IMR-90 (cell line): ENCODE data around the gene TBPL2. TPM values are rescaled to one million over a fixed set of nuclear protein-coding genes. Genes with fewer than 3 reads are reported as not detected.

Source experiments
- ATAC-seq: fragments of 200-7000 bp; cut with Tn5 transposase; 2 replicates; pipeline ENCODE4 v1.9.1; 2020; ENCODE audit warnings: low read depth, mild to moderate bottlenecking, moderate library complexity
- BruUV-seq: library from RNA; stranded (reverse); fragments of 400-500 nt; replicated peaks from 2 replicates; lab custom pipeline; 2021; lab: Mats Ljungman, UMichigan
- CTCF ChIA-PET: fragments of 300-600 bp; formaldehyde crosslinking; extraction: SDS; loops from one replicate; lab custom pipeline; 2021; ENCODE audit warnings: antibody characterized with exemption; lab: Yijun Ruan, JAX
- POLR2A ChIA-PET: fragments of 300-600 bp; sonication (Branson Sonifier 250); formaldehyde crosslinking; loops from one replicate; lab custom pipeline; 2022; ENCODE audit warnings: antibody characterized with exemption; ENCODE audit not compliant: unreplicated experiment; lab: Charles Lee
- DNase-seq: peaks from one replicate; pipeline ENCODE4 v3.0.0; 2013
- H2AFZ ChIP-seq: replicated peaks from 2 replicates; pipeline ENCODE3; 2013; ENCODE audit warnings: low read length, mild to moderate bottlenecking; ENCODE audit not compliant: poor library complexity
- H2AK5ac ChIP-seq: 2 replicates; pipeline ENCODE4 v1.6.1; 2013; ENCODE audit warnings: low read depth, low read length, inconsistent platforms
- H2AK9ac ChIP-seq: replicated peaks from 2 replicates; pipeline ENCODE3; 2013; ENCODE audit warnings: mild to moderate bottlenecking, low read depth, low read length, moderate library complexity; ENCODE audit not compliant: poor library complexity
- H2BK120ac ChIP-seq: 2 replicates; pipeline ENCODE4 v1.6.1; 2013; ENCODE audit warnings: low read depth, low read length, inconsistent platforms
- H2BK15ac ChIP-seq: 3 replicates; pipeline ENCODE4 v1.6.1; 2013; ENCODE audit warnings: low read depth, low read length, inconsistent platforms
- H2BK20ac ChIP-seq: 2 replicates; pipeline ENCODE4 v1.6.1; 2013; ENCODE audit warnings: low read depth, mild to moderate bottlenecking, inconsistent platforms, low read length, moderate library complexity
- H2BK5ac ChIP-seq: 2 replicates; pipeline ENCODE4 v1.6.1; 2013; ENCODE audit warnings: mild to moderate bottlenecking, low read depth, low read length, inconsistent platforms; ENCODE audit not compliant: poor library complexity, severe bottlenecking
- H3K14ac ChIP-seq: replicated peaks from 2 replicates; pipeline ENCODE4 v1.6.1; 2013; ENCODE audit warnings: low read depth, low read length, inconsistent platforms
- H3K18ac ChIP-seq: 2 replicates; pipeline ENCODE4 v1.6.1; 2013; ENCODE audit warnings: low read depth, low read length, control low read depth
- H3K23ac ChIP-seq: 2 replicates; pipeline ENCODE4 v1.6.1; 2013; ENCODE audit warnings: low read depth, low read length, inconsistent platforms
- H3K27ac ChIP-seq: 2 replicates; pipeline ENCODE4 v1.5.1; 2013; ENCODE audit warnings: mild to moderate bottlenecking, control low read depth, low read length; ENCODE audit not compliant: insufficient read depth
- H3K27me3 ChIP-seq: 2 replicates; pipeline ENCODE4 v1.6.1; 2013; ENCODE audit warnings: low read length; ENCODE audit not compliant: control insufficient read depth, insufficient read depth
- H3K36me3 ChIP-seq: 2 replicates; pipeline ENCODE4 v1.6.1; 2013; ENCODE audit warnings: low read length, mixed read lengths; ENCODE audit not compliant: control insufficient read depth, insufficient read depth
- H3K4ac ChIP-seq: 2 replicates; pipeline ENCODE4 v1.6.1; 2013; ENCODE audit warnings: low read depth, low read length, inconsistent platforms
- H3K4me1 ChIP-seq: 2 replicates; pipeline ENCODE4 v1.6.1; 2013; ENCODE audit warnings: low read length, mixed read lengths; ENCODE audit not compliant: control insufficient read depth, insufficient read depth
- H3K4me2 ChIP-seq: 2 replicates; pipeline ENCODE4 v1.6.1; 2013; ENCODE audit warnings: low read depth, mild to moderate bottlenecking, control low read depth, low read length, moderate library complexity
- H3K4me3 ChIP-seq: 2 replicates; pipeline ENCODE4 v1.5.1; 2013; ENCODE audit warnings: low read depth, mild to moderate bottlenecking, control low read depth, low read length, moderate library complexity; ENCODE audit not compliant: insufficient read depth
- H3K56ac ChIP-seq: 2 replicates; pipeline ENCODE4 v1.6.1; 2013; ENCODE audit warnings: low read length, inconsistent platforms; ENCODE audit not compliant: insufficient read depth; ENCODE audit errors: extremely low read depth
- H3K79me1 ChIP-seq, 2 experiments: 2 replicates each; pipeline ENCODE4 v1.6.1; 2013; ENCODE audit warnings: low read length in 2 of 2, inconsistent platforms in 1 of 2, low read depth in 1 of 2
- H3K9ac ChIP-seq: 2 replicates; pipeline ENCODE4 v1.6.1; 2013; ENCODE audit warnings: low read depth, low read length, control low read depth
- H3K9me1 ChIP-seq: 2 replicates; pipeline ENCODE4 v1.6.1; 2013; ENCODE audit warnings: low read length, inconsistent platforms; ENCODE audit not compliant: insufficient read depth
- H3K9me3 ChIP-seq: 2 replicates; pipeline ENCODE4 v1.6.1; 2013; ENCODE audit warnings: low read length; ENCODE audit not compliant: control insufficient read depth, insufficient read depth
- H4K20me1 ChIP-seq: 2 replicates; pipeline ENCODE4 v1.6.1; 2013; ENCODE audit warnings: low read length, inconsistent platforms; ENCODE audit not compliant: insufficient read depth
- H4K5ac ChIP-seq: 2 replicates; pipeline ENCODE4 v1.6.1; 2013; ENCODE audit warnings: mild to moderate bottlenecking, low read depth, low read length, control low read depth
- H4K8ac ChIP-seq, 2 experiments: 2 replicates each; pipeline ENCODE4 v1.6.1; 2013; ENCODE audit warnings: low read depth in 2 of 2, low read length in 2 of 2, control low read depth in 1 of 2, inconsistent platforms in 1 of 2
- H4K91ac ChIP-seq: 2 replicates; pipeline ENCODE4 v1.6.1; 2013; ENCODE audit warnings: low read depth, low read length, inconsistent platforms; ENCODE audit not compliant: insufficient read depth
- CHD1 ChIP-seq: IDR thresholded peaks from 2 replicates; pipeline ENCODE4 v1.6.1; 2012; ENCODE audit warnings: low read depth, low read length, improper control_type of control experiment
- MXI1 ChIP-seq: IDR thresholded peaks from 2 replicates; pipeline ENCODE4 v1.6.1; 2012; ENCODE audit warnings: low read depth, mild to moderate bottlenecking, low read length, moderate library complexity, borderline replicate concordance
- RCOR1 ChIP-seq: IDR thresholded peaks from 2 replicates; pipeline ENCODE4 v1.6.1; 2012; ENCODE audit warnings: mild to moderate bottlenecking, low read length, improper control_type of control experiment; ENCODE audit not compliant: insufficient replicate concordance
- WGBS, 2 experiments: methylation state at CpG; one replicate each; pipeline versions ENCODE4 v1.1.5 to v1.1.7; 2013; ENCODE audit warnings: missing lambda C conversion rate in 2 of 2; ENCODE audit not compliant: insufficient read length in 1 of 2; ENCODE audit errors: extremely low coverage in 2 of 2; 5-methylcytosine and 5-hydroxymethylcytosine counted together
- dilution Hi-C: fragments of 300-500 bp; cut with HindIII; formaldehyde crosslinking; loops from one replicate; pipeline ENCODE4 v1.14.3; 2018; ENCODE audit warnings: low sequenced_read_pairs; ENCODE audit not compliant: unreplicated experiment
- in situ Hi-C: fragments of 300-500 bp; cut with MboI; formaldehyde crosslinking; loops from 3 replicates; pipeline ENCODE4 v1.14.3; 2019; ENCODE audit warnings: low sequenced_read_pairs, inconsistent platforms, mixed read lengths
- intact Hi-C: fragments of 100-400 bp; cut with micrococcal nuclease; formaldehyde crosslinking; loops from 2 replicates; pipeline ENCODE4 v1.10.0; 2022
- polyA plus RNA-seq, 3 experiments: library from polyadenylated mRNA; depleted of rRNA; stranded (reverse); fragments of >200 nt; gene quantifications; 2 replicates each; pipeline ENCODE4 v1.2.3, GENCODE V29; 2012; ENCODE audit warnings: low replicate concordance in 1 of 3
- total RNA-seq: library from RNA; depleted of rRNA; stranded (reverse); fragments of >200 nt; gene quantifications from 2 replicates; pipeline ENCODE4 v1.2.3, GENCODE V29; 2012

Gene TBPL2
- total and polyA plus RNA-seq, 2 of the 4 experiments (the other 2 are of a cell fraction): not detected

DNA sequence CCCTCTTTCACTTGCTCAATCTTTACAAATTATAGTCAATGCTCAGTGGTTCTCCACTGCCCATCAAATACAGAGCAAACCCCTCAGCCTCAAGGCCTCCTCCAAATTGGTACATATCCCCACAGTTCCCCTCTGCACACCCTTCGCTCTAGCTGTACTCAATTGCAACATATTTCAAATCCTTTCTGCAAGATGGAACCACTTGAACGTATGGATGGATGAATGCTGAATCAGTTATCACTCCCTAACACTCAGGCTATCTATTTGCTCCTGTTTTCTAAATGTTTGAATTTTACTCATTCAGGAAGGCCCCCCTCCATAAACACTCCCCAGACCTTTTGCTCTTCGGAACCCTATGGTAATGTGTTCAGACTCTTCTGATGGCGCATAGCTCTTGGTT, 53.3 kb downstream of the TBPL2 start:
- Histone ChIP-seq H2BK120ac (no peak overlapping the region; the same call in 1 of the 2 replicates), H3K79me1 (peaks cover 0 to 26% of the 10 kb centered on the region in 2 experiments; a peak in 2 of 4 replicates), H3K27ac (no peak overlapping the region), H3K4me2 (no peak overlapping the region), H2BK5ac (no peak overlapping the region), H3K4ac (peak overlapping the region; percentile 38), H2AFZ (no peak overlapping the region), H3K14ac (no peak overlapping the region), H3K27me3 (no peaks in the 10 kb centered on the region), H3K56ac (no peak overlapping the region), H3K4me3 (no peak overlapping the region), H3K9me3 (no peaks in the 10 kb centered on the region), H2AK5ac (peak overlapping the region; percentile 58; the same call in 1 of the 2 replicates), H4K91ac (no peak overlapping the region), H2BK20ac (no peak overlapping the region), H3K9ac (no peak overlapping the region), H3K4me1 (peaks cover 18% of the 10 kb centered on the region), H2AK9ac (no peak overlapping the region), H3K9me1 (peaks cover 15% of the 10 kb centered on the region), H4K8ac (no peak overlapping the region), H4K5ac (no peak overlapping the region), H4K20me1 (no peaks in the 10 kb centered on the region), H2BK15ac (peak overlapping the region; percentile 43; the same call in 1 of the 3 replicates), H3K36me3 (peaks cover 12% of the 10 kb centered on the region), H3K23ac (no peak overlapping the region), H3K18ac (no peak overlapping the region)
- ATAC-seq (no peak), DNase-seq (no peak)
- POLR2A ChIA-PET: no interaction called here
- no CpG with 5 or more reads among the region's 4 CpGs for WGBS, 2 experiments
- in situ Hi-C loops (no loop called here), dilution Hi-C loops (no loop called here), intact Hi-C loops (no loop called here)
- BruUV-seq: no TSS peak
- no peak for TF ChIP-seq RCOR1
- no peak for TF ChIP-seq MXI1
- TF ChIP-seq CHD1: no peak
- CTCF ChIA-PET: interaction anchor here (1.0 kb wide), 1 partner anchor 28 kb away, joined by 3 read pairs; no protein-coding TSS in a partner anchor
